Stimulated activated CD8-positive, alpha-beta memory T cell treated with anti-CD3 and anti-CD28 coated beads, Interleukin-7, amount 100 ng/mL, for 4 hours (primary cell): ENCODE results near the gene GINS1.
A peak's percentile ranks its signal among the peaks of the same experiment; 100 is the strongest.

Experiments used
- DNase-seq, 2 donors: peaks; one replicate each; pipeline ENCODE4 v3.0.0-alpha.2; 2020; ENCODE audit warnings: low read depth in 2 of 2

Gene GINS1

GRCh38 chr20:25407311-25408169 is at the start of gene GINS1:
Gene GINS1, plus strand, starts transcription at chr20:25407673. Its CDS starts 148 bp downstream, at chr20:25407821.
- DNase-seq = peak; percentile 50 to 62

GRCh38 chr20:25360631-25361286 is 46.7 kb upstream of the GINS1 start:
- no peak for DNase-seq

GRCh38 chr20:25361287-25361683 is 46.2 kb upstream of the GINS1 start:
- no peak for DNase-seq

- no peak for DNase-seq
These were observed 43.2 kb upstream of the GINS1 start for GRCh38 chr20:25364180-25364788.

- DNase-seq = no peak
These were observed 42.4 kb upstream of the GINS1 start for GRCh38 chr20:25364879-25365699.

GRCh38 chr20:25368526-25368925 is 38.9 kb upstream of the GINS1 start:
- no peak for DNase-seq

GRCh38 chr20:25368976-25369375 is 38.5 kb upstream of the GINS1 start:
- no peak for DNase-seq

- no peak for DNase-seq
These were observed 37.9 kb upstream of the GINS1 start for GRCh38 chr20:25369529-25369928.

GRCh38 chr20:25369971-25370370 is 37.5 kb upstream of the GINS1 start:
- no peak for DNase-seq

GRCh38 chr20:25372584-25373336 is 34.7 kb upstream of the GINS1 start:
- no peak for DNase-seq

GRCh38 chr20:25374842-25375241 is 32.6 kb upstream of the GINS1 start:
- DNase-seq = no peak

- no peak for DNase-seq
These were observed 31.2 kb upstream of the GINS1 start for GRCh38 chr20:25376236-25376635.

GRCh38 chr20:25376886-25377285 is 30.6 kb upstream of the GINS1 start:
- DNase-seq = no peak

GRCh38 chr20:25378189-25378883 is 29.1 kb upstream of the GINS1 start:
- no peak for DNase-seq

GRCh38 chr20:25378884-25379733 is 28.4 kb upstream of the GINS1 start:
- no peak for DNase-seq

GRCh38 chr20:25380945-25381614 is 26.4 kb upstream of the GINS1 start:
- DNase-seq = no peak

- DNase-seq = no peak
These were observed 24.6 kb upstream of the GINS1 start for GRCh38 chr20:25382704-25383370.

- no peak for DNase-seq
These were observed 18.0 kb upstream of the GINS1 start for GRCh38 chr20:25389401-25389857.
